Measurements from ENCODE around the gene ANKRD29. TPM values are rescaled to one million over a fixed set of nuclear protein-coding genes. Genes with fewer than 3 reads are reported as not detected.

The ANKRD29 gene
- total RNA-seq, 4 donors from 2014 or later, result 0.75 to 2.2 (median 1.5) TPM

DNA sequence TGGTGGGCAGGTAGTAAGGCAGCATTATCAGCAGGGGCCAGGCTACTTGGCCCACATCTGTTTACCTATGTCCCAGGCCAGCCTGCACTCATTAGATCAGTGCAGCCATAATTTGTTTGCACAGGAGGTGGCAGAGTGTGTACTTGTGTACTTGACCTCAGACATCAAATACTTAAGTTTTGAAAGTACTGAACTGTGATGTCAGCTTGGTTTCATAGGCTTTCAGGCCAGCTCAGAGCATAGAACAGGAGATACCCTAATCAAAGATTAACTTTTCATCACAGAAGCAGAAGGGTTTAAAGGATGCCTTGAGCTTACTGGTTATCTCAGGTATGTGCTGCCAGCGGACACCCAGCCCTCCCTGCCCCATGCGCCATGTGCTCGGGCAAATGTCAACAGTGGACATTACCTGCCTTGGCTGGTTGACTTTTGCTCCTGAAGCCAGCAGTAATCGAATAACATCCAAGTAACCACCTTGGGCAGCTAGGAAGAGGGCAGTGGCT lies 33.2 kb downstream of the ANKRD29 start:
- 52 to 63% methylated on average over 4 of the region's 4 CpGs for WGBS, 2 donors (ENCODE audit: low coverage in 1 of 2)
- intact Hi-C loops (cut with DNase I; ENCODE audit: low total_unique reads), result no loop called here
- no peak overlapping the region for H3K4me3 ChIP-seq
- in situ Hi-C loops (cut with MboI; ENCODE audit: low pct_ligation_motif_present in 1 of 4, low pct_unique_long_range_greater_than_20kb in 1 of 4, low sequenced_read_pairs in 3 of 4), result loop anchor here in 3 of 4 donors (10.0 to 25.0 kb wide), 5 partner anchors 65 to 483 kb away; no protein-coding TSS in a partner anchor
- no peaks in the 10 kb centered on the region for H3K27me3 ChIP-seq
- no peak for TF ChIP-seq POLR2A (IDR thresholded peaks at IDR 0.05)
- TF ChIP-seq POLR2AphosphoS5 (IDR thresholded peaks at IDR 0.05), result peak in 1 of 3 donors; percentile 32
- TF ChIP-seq EP300 (IDR thresholded peaks at IDR 0.05; ENCODE audit: low read depth), result no peak
- TF ChIP-seq, protein P1, sequence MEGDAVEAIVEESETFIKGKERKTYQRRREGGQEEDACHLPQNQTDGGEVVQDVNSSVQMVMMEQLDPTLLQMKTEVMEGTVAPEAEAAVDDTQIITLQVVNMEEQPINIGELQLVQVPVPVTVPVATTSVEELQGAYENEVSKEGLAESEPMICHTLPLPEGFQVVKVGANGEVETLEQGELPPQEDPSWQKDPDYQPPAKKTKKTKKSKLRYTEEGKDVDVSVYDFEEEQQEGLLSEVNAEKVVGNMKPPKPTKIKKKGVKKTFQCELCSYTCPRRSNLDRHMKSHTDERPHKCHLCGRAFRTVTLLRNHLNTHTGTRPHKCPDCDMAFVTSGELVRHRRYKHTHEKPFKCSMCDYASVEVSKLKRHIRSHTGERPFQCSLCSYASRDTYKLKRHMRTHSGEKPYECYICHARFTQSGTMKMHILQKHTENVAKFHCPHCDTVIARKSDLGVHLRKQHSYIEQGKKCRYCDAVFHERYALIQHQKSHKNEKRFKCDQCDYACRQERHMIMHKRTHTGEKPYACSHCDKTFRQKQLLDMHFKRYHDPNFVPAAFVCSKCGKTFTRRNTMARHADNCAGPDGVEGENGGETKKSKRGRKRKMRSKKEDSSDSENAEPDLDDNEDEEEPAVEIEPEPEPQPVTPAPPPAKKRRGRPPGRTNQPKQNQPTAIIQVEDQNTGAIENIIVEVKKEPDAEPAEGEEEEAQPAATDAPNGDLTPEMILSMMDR (IDR thresholded peaks at IDR 0.05), result no peak
- no peaks in the 10 kb centered on the region for H3K36me3 ChIP-seq
- H3K27ac ChIP-seq, result peak overlapping the region in 2 of 4 donors; percentile 8 to 32
- no peaks in the 10 kb centered on the region for H3K9me3 ChIP-seq
- peak; percentile 27 for DNase-seq
- peaks cover 0 to 23% (median 6%) of the 10 kb centered on the region in 4 donors for H3K4me1 ChIP-seq

GRCh38 chr18:23627970-23628369 lies 34.7 kb downstream of the ANKRD29 start:
- no peak for DNase-seq
- Histone ChIP-seq H3K27ac (peak overlapping the region in 2 of 4 donors; percentile 22 to 30), H3K27me3 (no peaks in the 10 kb centered on the region), H3K4me1 (peaks cover 0 to 23% (median 6%) of the 10 kb centered on the region in 4 donors), H3K36me3 (no peaks in the 10 kb centered on the region), H3K9me3 (no peaks in the 10 kb centered on the region), H3K4me3 (no peak overlapping the region)
- in situ Hi-C loops (cut with MboI; ENCODE audit: low pct_ligation_motif_present in 1 of 4, low pct_unique_long_range_greater_than_20kb in 1 of 4, low sequenced_read_pairs in 3 of 4) (loop anchor here in 3 of 4 donors (10.0 to 25.0 kb wide), 5 partner anchors 67 to 484 kb away; no protein-coding TSS in a partner anchor), intact Hi-C loops (cut with DNase I; ENCODE audit: low total_unique reads) (no loop called here)
- TF ChIP-seq EP300 (IDR thresholded peaks at IDR 0.05; ENCODE audit: low read depth), result no peak
- TF ChIP-seq, protein P1 (IDR thresholded peaks at IDR 0.05), result no peak
- no peak for TF ChIP-seq POLR2A (IDR thresholded peaks at IDR 0.05)
- no peak for TF ChIP-seq POLR2AphosphoS5 (IDR thresholded peaks at IDR 0.05)

- intact Hi-C loops (cut with DNase I; ENCODE audit: low total_unique reads), result no loop called here
- Histone ChIP-seq H3K27ac (peak overlapping the region in 3 of 4 donors; percentile 10 to 30 (median 22)), H3K4me3 (no peak overlapping the region), H3K4me1 (peaks cover 0 to 23% (median 6%) of the 10 kb centered on the region in 4 donors), H3K36me3 (no peaks in the 10 kb centered on the region), H3K27me3 (no peaks in the 10 kb centered on the region), H3K9me3 (no peaks in the 10 kb centered on the region)
- in situ Hi-C loops (cut with MboI; ENCODE audit: low pct_ligation_motif_present in 1 of 4, low pct_unique_long_range_greater_than_20kb in 1 of 4, low sequenced_read_pairs in 3 of 4), result loop anchor here in 3 of 4 donors (10.0 to 25.0 kb wide), 5 partner anchors 67 to 485 kb away; no protein-coding TSS in a partner anchor
- TF ChIP-seq EP300 (IDR thresholded peaks at IDR 0.05; ENCODE audit: low read depth) (no peak), POLR2A (IDR thresholded peaks at IDR 0.05) (no peak), POLR2AphosphoS5 (IDR thresholded peaks at IDR 0.05) (no peak)
- TF ChIP-seq, protein P1 (IDR thresholded peaks at IDR 0.05), result no peak
- WGBS, 2 donors (ENCODE audit: low coverage in 1 of 2), result 31 to 35% methylated on average over 3 of the region's 3 CpGs
- peak; percentile 18 for DNase-seq
Observed at GRCh38 chr18:23627321-23627720, 35.4 kb downstream of the ANKRD29 start.

GRCh38 chr18:23626451-23627279 lies 36.0 kb downstream of the ANKRD29 start:
- intact Hi-C loops (cut with DNase I; ENCODE audit: low total_unique reads), result no loop called here
- in situ Hi-C loops (cut with MboI; ENCODE audit: low pct_ligation_motif_present in 1 of 4, low pct_unique_long_range_greater_than_20kb in 1 of 4, low sequenced_read_pairs in 3 of 4), result loop anchor here in 3 of 4 donors (10.0 to 25.0 kb wide), 5 partner anchors 68 to 486 kb away; no protein-coding TSS in a partner anchor

More at GRCh38 chr18:23626451-23627279, 36.0 kb downstream of the ANKRD29 start:
- 25 to 45% methylated on average over 4 of the region's 4 CpGs for WGBS, 2 donors (ENCODE audit: low coverage in 1 of 2)
- H3K27ac ChIP-seq, result peak overlapping the region in 3 of 4 donors; percentile 10 to 30 (median 22)
- TF ChIP-seq POLR2A (IDR thresholded peaks at IDR 0.05), result no peak
- TF ChIP-seq, protein P1 (IDR thresholded peaks at IDR 0.05), result no peak
- TF ChIP-seq POLR2AphosphoS5 (IDR thresholded peaks at IDR 0.05), result no peak
- TF ChIP-seq EP300 (IDR thresholded peaks at IDR 0.05; ENCODE audit: low read depth), result no peak
- no peak for DNase-seq
- no peak overlapping the region for H3K4me3 ChIP-seq
- H3K4me1 ChIP-seq, result peaks cover 0 to 23% (median 6%) of the 10 kb centered on the region in 4 donors
- H3K9me3 ChIP-seq, result no peaks in the 10 kb centered on the region
- no peaks in the 10 kb centered on the region for H3K36me3 ChIP-seq
- peaks cover 5% of the 10 kb centered on the region for H3K27me3 ChIP-seq
